ENCODE measurements around the gene MAP1S.

MAP1S gene

DNA sequence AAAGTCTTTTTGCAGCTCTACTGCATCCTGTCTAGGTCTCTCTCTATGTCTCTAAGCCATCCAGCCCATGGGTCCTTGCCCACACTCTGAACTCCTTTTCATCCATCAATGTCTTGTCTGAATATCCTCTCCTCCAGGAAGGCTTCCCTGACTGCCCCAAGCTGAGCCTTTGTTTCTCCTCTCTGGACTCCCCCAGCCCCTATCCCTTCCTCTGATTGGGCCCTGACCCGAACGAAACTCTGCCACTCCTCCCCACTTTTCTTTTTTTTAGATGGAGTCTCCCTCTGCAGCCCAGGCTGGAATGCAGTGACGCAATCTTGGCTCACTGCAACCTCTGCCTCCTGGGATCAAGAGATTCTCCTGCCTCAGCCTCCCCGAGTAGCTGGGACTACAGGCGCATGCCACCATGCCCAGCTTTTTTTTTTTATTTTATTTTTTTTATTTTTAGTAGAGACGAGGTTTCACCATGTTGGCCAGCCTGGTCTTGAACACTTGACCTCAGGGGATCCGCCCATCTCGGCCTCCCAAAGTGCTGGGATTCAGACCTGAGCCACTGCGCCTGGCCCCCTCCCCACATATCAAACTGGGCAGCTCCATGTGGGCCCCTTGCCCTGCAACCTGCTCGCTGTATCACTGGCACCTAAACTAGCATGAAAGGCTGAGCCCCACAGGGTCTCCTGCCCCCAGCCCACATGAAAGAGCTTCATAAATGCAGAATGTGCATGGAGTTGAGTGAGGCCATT lies 30.3 kb upstream of the MAP1S start:
- no peak for DNase-seq

DNA sequence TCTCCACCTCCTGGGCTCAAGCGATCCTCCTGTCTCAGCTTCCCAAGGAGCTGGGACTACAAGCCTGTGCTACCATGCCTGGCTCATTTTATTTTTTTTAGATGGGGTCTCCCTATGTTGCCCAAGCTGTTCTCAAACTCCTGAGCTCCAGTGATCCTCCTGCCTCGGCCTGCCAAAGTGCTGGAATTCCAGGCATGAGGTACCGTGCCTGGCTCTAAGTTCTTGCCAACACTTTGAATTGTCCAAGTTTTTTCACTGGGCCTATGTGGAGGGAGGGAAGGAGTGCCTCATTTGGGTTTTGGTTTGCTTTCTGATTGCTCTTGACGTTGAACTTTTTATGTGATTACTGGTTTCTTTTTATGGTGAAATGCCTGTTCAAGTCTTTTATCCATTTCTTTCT lies 26.7 kb upstream of the MAP1S start:
- no peak for DNase-seq

DNA sequence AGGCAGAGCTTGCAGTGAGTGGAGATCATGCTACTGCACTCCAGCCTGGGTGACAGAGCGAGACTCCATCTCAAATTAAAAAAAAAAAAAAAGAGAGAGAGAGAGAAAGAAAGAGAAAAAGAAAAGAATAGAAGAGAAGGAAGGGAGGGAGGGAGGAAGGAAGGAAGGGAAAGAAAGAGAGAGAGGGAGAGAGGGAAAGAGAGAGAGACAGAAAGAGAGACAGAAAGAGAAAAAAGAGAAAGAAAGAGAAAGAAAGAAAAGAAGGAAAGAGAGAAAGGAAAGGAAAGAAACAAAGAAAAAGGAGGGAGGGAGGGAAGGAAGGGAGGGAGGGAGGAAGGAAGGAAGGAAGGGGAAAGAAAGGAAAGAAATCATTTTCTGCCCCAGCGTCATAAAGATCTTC lies 24.1 kb upstream of the MAP1S start:
- no peak for DNase-seq

DNA sequence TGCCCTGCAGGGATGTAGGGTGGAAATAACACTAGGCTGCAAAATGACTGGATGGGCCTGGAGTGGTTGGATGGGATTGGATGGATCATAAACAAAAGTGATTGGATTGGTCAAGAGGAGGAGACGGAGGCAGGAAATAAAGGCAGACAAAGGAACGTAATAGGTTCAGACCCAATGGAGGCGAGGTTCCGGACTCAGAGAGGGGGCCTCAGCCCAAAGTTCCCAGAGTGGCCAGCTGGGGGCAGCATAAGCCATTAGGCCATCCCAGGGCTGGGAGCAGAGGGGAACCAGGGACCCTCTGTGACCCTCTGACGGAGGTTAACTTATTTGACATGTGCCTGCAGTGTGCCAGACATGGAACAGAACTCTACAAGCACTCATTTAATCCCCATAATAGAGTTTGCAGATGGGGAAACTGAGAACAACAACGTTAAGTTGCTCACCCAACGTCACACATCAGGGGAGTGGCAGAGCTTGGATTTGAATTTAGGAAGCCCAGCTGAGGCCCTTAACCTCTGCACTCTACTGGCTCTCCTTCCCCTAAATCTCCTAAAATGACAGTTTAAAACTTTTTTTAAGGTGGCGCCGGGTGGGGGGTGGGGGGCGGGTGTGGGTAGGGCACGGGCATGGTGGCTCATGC lies 15.3 kb upstream of the MAP1S start:
- no peak for DNase-seq

DNA sequence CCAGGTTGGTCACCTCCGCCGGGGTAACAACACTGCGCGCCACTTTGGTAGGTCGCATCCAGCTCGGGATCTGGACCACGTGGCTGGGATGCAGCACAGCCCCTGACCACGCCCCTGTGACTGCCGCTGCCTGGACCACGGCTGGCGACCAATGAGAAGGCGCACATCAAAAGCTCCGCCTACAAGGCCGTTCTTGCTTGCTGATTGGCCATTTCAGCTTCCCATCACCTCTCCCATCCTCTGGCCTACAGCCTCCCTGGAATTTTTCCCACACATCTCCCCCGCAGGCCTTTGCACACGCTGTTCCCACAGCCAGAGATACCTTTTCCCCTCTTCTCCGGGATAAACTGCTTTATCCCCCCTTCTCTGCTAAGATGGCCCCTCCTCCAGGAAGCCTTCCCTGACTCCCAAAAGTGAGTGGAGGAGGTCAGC lies 12.5 kb upstream of the MAP1S start:
- DNase-seq = no peak

DNA sequence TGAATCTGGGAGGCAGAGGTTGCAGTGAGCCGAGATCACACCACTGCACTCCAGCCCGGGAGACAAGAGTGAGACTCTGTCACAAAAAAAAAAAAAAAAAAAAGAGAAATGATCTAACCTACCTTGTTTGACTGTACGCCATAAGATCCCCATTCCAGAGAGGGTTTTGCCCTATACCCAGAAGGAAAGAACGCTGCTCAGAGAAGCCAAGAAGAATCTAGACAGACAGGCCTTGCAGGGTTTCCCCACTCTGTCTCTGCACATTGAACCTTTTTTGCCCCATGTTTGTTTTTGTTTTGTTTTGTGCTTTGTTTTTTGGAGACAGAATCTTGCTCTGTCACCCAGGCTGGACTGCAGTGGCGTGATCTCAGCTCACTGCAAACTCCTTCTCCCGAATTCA lies 7.4 kb upstream of the MAP1S start:
- no peak for DNase-seq

DNA sequence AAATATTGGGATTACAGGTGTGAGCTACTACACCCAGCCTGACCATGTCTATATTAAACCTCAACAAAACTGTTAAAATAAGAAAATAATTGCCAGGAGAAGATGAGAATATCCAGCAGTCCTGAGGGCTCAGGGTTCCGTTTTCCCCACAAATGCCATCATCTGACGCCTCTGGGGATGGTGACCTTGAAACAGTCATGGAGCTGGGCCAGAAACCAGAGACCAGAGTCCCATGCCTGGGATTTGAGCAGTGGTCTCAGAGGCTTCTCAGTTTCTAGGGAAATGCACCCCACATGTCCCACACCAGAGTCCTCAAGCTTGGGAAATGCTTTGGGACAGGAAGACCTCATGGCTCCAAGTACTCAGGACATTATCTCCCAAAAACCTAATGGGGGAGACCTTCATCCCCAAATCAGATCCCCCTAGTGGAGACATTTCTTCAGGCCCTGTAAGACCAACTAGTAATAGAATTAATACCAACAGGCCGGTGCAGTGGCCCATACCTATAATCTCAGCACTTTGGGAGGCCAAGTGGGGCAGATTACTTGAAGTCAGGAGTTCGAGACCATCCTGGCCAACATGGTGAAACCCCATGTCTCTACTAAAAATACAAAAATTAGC lies 2.9 kb upstream of the MAP1S start:
- no peak for DNase-seq

DNA sequence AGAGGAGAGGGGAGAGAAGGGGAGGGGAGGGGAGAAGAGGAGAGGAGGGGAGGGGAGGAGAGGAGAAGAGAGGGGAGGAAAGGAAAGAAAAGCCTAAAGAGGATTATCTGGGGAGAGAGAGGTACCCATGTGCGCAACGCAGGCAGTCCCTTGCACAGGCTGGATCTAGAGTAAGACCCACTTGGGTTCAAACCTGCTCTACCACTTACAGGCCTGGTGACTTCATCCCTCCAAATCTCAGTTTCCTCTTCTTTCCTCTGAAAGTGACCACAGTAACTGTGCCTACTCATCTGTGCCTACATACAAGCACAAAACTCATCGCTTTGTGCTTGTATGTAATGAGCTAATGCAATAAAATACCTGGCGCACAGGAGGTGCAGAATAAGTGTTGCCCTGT lies 732 bp upstream of the MAP1S start:
- no peak for DNase-seq

DNA sequence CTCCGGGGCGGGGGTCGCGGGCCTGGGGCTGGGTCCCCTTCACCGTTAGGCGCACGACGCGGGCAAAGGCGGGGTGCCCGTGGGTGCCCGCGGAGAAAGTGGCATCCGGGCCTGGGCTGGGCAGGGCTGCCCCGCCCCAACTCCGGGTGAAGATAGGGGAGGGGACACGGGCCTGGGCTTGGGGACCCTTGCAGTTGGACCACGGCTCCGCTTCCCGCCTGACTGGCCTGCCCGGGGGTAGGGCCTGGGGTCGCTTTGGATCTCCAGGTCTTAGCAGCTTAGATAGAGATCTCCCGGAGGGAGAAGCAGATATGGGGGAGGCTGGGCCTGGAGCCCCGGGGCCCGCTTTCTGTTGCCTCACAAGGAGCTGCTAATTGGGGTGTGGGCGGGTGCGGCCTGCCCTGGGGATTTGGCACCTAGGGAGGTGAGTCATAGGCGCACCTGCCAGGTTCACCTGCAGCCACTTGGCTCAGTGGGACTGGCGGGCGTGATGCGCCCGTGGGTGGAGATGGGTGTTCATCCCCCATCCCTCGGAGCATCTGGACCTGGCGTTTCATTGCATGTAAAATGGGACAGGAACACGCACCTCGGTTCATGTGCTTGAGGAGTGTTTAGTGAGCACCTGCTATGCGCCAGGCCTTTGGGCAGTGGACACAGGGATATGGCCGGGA lies 585 bp downstream of the MAP1S start:
- no peak for DNase-seq

DNA sequence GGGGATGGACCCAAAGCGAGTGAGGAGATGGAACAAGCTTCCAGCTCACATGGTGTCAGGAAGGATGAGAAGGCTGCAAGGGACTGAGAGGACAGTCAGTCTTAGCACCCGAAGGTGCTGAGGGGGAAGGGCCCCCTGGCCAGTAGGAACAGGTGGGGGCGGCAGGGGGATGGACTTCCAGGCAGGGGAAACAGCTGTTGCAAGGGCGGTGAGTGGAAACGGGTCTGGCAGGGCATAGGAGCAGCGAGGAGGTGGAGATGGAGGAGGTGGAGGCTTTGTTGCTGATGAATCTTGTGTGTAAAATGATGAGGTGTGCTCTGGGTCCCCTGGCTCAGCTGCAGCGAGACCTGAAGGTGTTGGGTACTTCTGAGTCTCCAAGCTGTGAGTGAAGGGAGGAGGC lies 1.2 kb downstream of the MAP1S start:
- no peak for DNase-seq

DNA sequence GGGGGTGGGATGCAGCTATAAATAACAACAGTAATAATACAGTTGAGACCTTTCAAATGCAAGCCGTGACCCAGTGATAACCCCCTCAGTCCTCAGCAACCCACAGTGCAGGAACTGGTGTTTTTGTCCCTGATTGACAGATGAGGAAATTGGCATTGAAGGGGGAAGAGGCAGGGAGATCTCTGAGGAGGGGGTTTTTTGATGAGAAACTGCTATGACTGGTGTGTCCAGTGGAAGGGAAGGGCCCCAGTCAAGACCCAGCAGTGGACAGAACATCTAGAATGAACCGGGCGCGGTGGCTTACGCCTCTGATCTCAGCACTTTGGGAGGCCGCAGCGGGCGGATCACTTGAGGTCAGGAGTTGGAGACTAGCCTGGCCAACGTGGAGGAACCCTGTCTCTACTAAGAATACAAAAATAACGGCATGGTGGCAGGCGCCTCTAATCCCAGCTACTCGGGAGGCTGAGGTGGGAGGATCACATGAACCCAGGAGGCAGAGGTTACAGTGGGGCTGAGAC lies 1.9 kb downstream of the MAP1S start:
- DNase-seq = no peak

DNA sequence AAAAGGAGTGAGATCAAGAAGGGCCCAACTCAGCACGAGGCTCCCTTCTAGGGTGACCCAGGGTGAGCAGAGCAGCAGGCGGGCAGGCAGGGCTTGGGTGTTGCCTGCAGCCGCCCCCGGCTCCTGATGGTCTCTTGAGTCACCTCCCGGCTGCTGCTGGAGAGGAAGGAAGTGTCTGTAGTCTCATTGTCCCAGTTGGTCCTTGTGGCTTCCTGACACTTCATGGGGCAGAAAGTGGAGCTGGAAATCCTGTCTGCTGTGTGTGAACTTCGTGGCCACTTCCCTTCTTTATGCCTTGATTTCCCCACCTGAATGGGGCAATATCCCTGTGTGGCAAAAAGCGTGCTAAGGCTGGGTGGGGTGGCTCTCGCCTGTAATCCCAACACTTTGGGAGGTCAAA lies 2.5 kb downstream of the MAP1S start:
- no peak for DNase-seq

DNA sequence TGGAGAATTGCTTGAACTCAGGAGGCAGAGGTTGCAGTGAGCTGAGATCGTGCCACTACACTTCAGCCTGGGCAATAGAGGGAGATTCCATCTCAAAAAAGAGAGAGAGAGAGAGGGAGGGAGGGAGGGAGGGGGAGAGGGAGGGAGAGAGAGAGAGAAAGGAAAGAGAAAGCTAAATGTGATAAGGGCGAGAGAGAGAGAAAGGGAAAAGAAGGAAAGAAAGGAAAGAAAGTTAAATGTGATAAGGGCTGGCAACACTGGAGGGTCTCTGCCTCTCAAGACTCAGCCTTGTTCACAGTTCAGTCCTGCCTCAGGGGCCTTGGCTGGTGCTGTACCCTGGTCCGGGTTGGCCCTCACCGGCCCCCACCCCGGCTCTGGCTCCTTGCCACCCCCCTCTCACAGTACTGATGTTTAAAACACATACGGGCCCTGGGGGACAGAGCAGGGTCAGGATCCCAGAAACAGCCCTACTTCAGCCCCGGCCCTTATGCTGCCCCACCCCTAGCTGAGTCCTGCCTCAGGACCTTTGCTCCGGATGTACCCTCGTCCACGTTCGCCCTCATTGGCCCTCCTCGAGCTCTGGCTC lies 3.5 kb downstream of the MAP1S start:
- no peak for DNase-seq

DNA sequence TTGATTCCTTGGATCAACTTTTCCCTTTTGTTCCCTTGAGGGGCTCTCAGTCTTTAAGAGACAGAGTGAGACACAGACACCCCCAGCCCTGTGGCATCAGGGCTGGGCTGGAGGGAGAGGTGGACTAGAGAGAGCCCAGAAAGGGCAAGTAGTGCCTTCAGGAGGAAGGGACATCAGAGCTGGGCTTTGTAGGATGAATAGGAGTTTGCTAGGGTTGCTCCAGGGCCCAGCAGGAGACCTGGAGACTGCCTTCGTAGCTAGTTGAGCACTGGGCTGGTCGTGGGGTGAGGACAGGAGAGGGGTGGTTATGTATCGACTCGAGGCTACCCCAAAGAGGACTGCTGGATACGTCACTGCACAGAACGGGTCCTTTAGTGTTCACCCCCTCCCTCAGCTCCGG lies 5.4 kb downstream of the MAP1S start:
- no peak for DNase-seq

DNA sequence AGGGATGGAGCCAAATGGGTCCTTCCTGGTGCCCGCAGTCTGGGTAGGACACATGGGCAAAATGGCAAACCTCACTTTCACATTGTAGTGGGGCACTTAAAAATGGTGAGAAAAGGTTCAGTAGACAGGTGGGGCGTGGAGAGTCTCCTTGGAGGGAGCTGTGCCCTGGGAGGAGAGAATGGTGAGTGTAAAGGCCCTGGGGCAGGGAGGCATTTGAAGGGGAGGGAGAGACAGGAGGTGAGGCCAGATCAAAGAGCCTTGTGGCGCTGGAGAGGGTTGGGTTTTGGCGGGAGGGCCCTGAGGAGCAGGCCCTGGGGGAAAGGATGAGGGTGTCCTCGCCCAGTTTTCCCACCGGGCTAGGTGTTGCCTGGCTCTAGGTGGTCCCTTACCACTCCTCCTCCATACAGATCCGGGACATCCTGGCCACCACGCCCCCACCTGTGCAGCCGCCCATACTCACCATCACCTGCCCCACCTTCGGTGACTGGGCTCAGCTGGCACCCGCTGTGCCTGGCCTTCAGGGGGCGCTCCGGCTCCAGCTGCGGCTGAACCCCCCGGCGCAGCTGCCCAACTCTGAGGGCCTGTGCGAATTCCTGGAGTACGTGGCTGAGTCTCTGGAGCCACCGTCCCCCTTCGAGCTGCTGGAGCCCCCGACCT lies 6.3 kb downstream of the MAP1S start:
- no peak for DNase-seq

DNA sequence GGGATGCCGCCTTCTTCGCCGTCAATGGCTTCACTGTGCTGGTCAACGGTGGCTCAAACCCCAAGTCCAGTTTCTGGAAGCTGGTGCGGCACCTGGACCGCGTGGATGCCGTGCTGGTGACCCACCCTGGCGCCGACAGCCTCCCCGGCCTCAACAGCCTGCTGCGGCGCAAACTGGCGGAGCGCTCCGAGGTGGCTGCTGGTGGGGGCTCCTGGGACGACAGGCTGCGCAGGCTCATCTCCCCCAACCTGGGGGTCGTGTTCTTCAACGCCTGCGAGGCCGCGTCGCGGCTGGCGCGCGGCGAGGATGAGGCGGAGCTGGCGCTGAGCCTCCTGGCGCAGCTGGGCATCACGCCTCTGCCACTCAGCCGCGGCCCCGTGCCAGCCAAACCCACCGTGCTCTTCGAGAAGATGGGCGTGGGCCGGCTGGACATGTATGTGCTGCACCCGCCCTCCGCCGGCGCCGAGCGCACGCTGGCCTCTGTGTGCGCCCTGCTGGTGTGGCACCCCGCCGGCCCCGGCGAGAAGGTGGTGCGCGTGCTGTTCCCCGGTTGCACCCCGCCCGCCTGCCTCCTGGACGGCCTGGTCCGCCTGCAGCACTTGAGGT lies 7.0 kb downstream of the MAP1S start:
- no peak for DNase-seq

DNA sequence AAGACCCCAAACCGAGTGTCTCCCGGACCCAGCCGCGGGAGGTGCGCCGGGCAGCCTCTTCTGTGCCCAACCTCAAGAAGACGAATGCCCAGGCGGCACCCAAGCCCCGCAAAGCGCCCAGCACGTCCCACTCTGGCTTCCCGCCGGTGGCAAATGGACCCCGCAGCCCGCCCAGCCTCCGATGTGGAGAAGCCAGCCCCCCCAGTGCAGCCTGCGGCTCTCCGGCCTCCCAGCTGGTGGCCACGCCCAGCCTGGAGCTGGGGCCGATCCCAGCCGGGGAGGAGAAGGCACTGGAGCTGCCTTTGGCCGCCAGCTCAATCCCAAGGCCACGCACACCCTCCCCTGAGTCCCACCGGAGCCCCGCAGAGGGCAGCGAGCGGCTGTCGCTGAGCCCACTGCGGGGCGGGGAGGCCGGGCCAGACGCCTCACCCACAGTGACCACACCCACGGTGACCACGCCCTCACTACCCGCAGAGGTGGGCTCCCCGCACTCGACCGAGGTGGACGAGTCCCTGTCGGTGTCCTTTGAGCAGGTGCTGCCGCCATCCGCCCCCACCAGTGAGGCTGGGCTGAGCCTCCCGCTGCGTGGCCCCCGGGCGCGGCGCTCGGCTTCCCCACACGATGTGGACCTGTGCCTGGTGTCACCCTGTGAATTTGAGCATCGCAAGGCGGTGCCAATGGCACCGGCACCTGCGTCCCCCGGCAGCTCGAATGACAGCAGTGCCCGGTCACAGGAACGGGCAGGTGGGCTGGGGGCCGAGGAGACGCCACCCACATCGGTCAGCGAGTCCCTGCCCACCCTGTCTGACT lies 7.9 kb downstream of the MAP1S start:
- no peak for DNase-seq

DNA sequence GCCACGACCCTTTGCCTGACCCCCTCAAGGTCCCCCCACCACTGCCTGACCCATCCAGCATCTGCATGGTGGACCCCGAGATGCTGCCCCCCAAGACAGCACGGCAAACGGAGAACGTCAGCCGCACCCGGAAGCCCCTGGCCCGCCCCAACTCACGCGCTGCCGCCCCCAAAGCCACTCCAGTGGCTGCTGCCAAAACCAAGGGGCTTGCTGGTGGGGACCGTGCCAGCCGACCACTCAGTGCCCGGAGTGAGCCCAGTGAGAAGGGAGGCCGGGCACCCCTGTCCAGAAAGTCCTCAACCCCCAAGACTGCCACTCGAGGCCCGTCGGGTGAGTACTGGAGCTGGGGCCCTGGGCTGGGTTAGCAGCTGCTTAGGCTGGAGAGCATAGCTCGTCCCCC lies 8.6 kb downstream of the MAP1S start:
- DNase-seq = no peak

DNA sequence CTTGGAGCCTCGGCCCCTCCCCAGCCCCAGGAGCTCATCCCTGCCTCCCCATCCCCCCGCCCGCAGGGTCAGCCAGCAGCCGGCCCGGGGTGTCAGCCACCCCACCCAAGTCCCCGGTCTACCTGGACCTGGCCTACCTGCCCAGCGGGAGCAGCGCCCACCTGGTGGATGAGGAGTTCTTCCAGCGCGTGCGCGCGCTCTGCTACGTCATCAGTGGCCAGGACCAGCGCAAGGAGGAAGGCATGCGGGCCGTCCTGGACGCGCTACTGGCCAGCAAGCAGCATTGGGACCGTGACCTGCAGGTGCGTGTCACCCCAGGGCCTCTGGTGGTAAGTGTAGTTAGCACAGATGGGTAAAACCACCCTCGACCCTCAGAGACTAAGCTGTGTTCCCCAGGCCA lies 13.8 kb downstream of the MAP1S start:
- no peak for DNase-seq

DNA sequence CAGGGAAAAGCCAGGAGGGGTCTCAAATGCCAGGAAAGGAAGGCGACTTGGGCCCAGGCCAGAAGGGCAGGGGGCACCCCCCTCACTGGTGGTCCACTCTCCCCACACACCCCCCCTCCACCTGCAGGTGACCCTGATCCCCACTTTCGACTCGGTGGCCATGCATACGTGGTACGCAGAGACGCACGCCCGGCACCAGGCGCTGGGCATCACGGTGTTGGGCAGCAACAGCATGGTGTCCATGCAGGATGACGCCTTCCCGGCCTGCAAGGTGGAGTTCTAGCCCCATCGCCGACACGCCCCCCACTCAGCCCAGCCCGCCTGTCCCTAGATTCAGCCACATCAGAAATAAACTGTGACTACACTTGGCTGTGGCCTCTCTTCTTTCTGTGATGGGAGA lies 14.9 kb downstream of the MAP1S start:
- DNase-seq = no peak

DNA sequence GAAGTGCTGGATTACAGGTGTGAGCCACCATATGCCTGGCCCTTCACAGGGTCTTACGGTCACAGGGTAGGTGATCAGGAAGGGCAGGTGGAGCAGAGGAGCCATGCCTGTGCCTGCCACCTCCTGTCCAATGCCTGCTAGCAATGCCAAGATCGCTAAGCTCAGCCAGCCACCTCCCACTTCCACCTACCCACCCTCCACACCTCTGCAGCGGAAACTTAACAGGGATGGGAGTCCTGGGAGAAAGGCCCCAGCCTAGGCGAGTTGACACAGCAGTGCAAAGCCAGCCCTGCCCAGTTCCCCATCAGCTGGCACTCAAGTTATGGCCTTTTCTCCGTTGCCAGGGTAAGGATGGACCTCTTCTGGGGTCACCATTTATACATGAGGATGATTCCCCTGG lies 16.1 kb downstream of the MAP1S start:
- DNase-seq = no peak
